HG02798 (cell line): ENCODE results near the gene TTC31.

ENCODE experiments used
- ATAC-seq: cut with Tn5 transposase; IDR thresholded peaks from one replicate; pipeline ENCODE4 v1.9.1; 2021; ENCODE audit warnings: mild to moderate bottlenecking; ENCODE audit not compliant: unreplicated experiment, poor library complexity

The TTC31 gene

GRCh38 chr2:74538881-74539339, 56.0 kb downstream of the TTC31 start:
- ATAC-seq = no peak

DNA sequence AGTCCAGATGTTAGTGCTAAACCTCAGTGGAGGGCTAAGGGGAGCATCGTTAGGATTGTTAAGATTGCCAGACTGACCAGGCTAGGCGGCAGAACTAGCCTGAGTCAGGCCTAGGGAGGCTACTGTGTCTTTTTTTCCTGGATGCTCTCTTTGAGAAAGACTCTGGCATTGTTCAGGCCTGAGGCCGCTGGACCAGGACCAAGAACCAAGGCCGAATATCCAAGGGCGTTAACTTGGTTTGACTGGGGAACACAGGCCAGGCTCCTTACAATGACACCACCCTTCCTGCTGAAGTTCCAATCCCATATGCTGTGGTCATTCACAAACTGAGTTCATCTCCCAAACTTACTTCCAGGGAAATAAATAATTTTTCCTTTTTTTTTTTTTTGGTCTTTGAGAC, 57.4 kb downstream of the TTC31 start:
- no peak for ATAC-seq

DNA sequence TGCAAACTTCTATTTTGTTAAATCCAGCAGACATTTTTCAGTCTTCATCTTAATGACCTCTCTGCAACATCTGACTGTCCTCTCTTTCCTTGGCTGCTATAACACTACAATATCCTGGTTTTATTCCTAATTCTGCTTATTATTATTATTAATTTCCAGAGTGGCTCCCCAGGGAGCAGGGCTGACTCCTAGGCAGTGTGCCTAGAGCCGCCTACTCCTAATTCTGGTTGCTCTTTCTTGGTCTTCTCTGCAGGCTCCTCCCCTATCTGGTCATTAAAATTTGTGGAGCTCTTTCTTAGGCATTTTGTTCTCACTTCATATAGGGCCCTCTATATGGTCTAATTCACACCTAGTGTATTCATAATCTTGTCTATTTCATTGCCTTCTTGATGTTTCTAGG, 60.1 kb downstream of the TTC31 start:
- no peak for ATAC-seq
